Islet precursor cell (in vitro differentiated cells): ENCODE data around the gene ABHD17A.

Source experiments
- DNase-seq: peaks from one replicate; pipeline ENCODE4 v3.0.0-alpha.2; 2018

ABHD17A gene

GRCh38 chr19:1832046-1832663, 53.1 kb downstream of the ABHD17A start:
- DNase-seq = no peak

GRCh38 chr19:1830978-1831377, 54.3 kb downstream of the ABHD17A start:
- no peak for DNase-seq

- DNase-seq = no peak
These were observed 54.7 kb downstream of the ABHD17A start for GRCh38 chr19:1830568-1830967.

GRCh38 chr19:1829958-1830357, 55.3 kb downstream of the ABHD17A start:
- DNase-seq = no peak

- DNase-seq = no peak
These were observed 56.7 kb downstream of the ABHD17A start for GRCh38 chr19:1828279-1829238.

- DNase-seq = no peak
These were observed 57.6 kb downstream of the ABHD17A start for GRCh38 chr19:1827566-1828278.
